Stimulated activated CD4-positive, alpha-beta T cell treated with anti-CD3 and anti-CD28 coated beads, Interleukin-2, amount 100 ng/mL, for 4 hours (primary cell): Measurements from ENCODE around the gene PALLD.

ENCODE experiments used
- DNase-seq: peaks from one replicate; pipeline ENCODE4 v3.0.0-alpha.2; 2020; ENCODE audit warnings: low read depth

PALLD gene

DNA sequence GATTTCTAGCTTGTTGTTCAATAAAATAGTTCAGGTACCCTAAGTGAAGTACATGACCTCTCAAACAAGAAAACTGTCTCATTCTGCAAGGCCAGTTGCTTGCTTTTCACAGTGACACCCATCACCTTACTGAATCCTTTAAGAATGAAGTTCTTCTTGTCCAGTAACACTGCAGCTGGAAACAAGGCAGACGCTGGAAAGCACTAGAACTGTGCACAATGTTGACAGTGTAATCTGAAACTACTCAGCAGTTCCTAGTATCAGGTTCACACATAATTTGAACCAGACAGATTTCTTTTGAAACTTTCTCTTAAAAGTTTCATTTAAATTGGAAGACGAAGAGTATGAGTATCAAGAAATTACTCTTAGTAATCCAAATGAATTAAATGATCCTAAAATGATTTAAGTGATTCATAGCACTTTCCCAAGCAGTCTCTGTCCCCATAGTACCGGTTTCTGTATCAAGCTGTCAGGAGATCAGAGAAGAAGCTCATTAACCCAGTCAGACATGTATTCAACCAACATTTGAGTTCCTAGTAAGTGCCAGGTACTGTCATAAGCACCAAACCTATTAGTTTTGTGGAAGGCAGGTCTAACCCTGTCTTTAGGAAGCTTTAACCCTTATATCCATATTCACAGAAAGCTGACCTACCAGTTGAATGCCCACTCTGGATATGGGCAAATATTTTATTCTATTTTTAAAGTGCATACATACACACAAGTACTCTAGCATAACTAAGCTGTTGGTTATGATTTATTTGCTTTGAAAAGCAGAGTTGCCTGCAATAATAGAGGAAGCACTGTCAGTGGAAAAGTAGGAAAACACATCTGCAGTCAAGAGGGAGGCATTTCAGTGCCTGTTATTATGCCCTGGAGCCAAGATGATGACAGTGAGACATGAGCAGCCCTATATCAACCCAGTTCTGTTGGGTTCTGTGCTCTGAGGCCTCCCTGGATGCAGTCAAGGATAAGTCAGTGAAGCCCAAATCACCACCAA, 63.6 kb downstream of the PALLD start:
- no peak for DNase-seq

DNA sequence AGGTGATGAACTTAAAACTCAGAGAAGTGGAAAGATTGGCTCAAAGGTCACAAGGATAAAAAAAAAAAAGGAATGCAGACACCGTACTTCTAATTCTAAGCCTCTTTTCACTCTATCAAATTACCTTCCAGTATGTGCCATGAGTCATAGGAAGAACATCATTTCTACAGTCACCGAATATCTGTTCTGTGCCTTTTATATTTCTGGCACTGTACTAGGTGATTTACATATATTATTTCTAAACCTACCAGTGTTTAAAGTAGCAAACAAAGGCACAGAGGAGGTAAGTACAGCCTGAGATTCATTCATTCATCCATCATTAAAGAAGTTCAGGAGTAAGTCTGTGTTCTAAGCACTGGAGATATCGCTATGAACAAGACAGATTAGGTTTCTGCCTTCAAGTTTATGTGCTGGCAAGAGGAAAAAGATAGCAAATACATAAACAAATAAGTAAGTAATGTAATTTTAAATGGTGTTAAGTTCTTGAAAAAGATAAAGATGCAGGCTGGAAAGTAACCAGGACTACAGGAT, 65.3 kb downstream of the PALLD start:
- no peak for DNase-seq

DNA sequence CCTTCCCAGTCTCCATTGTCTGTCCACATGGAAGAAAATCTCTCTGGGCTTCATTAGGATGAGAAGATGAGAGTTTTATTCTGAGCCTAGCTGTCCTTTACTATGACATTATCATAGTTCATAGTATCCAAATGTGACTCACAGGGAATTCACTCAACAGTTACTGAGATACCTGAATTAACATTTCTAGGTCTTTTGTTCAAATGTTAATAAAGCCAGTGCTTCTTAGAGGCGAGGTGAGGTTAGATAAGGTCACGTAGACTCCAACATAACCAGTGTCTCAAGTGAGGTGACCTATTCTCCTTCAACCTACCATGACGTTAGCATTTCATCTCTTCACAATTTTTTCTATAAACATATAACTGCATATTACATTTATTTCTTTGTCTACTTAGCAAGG, 67.2 kb downstream of the PALLD start:
- no peak for DNase-seq

DNA sequence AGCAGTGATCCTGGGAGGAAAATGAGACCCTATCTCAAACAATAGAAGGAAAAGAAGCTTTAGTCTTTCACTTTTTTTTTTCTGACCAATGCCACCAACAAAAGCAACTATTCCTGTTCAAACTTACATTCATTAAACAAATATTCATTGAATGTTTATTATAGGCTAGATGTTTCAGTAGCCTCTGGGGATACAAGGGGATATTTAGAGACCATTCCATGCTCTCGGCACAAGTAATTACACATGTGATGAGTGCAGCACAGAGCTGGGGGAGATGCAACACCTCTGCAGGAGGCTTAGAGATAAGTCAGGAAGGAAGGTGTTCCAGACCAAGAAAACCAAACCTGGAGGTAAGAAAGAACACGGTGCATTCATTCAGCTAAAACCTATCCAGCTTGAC, 68.3 kb downstream of the PALLD start:
- no peak for DNase-seq

DNA sequence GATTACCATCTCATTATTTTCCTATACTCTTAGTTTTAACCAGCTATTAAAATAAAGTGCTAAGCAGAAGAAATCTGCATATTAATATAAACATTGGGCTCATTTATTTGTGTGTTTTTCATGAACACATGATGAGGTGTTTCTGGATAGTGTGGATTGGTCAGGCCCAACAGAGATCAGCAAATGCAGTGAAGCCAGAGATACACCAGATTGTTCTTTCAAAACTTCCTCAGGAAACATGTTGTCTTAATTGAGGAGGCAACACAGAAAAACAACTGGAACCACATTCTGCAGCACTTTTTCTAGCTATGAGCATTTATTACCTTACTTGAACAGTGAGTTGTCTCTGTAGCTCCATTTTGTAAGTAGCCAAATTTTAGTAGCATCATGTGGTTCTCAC, 69.9 kb downstream of the PALLD start:
- no peak for DNase-seq

DNA sequence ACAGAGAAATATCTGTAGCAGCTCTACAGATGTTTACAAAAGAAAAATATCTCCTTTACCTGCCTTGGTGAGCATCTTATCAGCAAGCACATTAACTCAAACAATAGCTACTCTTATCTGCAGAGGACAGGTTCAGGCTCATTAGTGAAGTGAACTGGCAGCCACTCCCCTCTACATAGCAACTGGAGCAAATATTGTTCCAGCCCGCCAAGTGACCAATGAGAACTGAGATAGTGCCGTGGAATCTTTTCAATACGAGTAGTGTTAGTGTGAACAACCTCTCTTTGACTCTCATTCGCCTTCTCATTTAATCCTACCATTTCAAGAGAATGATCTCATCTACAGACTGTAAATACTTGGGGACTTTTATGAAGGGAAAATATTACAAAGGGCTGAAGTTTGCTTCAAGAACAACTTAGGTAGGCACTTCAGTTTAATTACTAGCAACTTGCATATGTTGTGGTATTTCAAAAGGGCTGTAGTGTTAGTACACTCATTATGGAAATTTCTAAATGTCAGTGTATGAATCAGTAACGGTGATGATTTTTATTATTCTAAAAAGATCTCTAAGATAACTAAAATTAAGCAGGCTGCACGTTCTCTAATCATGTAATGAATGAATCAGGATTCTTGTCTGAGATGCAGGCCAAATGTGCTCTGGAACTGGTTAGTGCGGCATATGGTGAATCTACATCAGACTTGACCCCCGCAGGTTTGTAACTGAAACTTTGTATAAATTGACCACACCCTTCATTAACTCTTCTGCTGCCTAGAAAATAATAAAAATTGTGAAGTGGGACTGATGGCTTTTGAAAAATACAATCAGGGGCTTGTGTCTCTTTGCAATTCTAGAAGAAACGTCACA, 72.4 kb downstream of the PALLD start:
- no peak for DNase-seq

DNA sequence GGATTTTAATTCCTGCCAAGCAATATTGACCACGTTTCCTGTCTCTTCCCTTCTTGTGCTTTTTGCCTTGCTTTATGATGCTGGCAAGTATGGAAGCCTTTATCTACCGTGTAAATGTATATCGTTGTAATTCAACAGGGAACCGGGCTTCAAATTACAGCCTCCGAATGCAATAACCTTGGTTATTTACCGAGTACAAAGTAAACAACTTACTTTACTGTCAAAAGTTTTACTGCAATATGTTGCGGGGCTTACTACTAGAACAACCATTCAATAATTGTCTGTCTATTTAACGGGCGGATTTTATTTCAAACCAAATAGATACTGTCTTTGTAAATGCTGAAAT, 73.1 kb downstream of the PALLD start:
- DNase-seq: no peak

DNA sequence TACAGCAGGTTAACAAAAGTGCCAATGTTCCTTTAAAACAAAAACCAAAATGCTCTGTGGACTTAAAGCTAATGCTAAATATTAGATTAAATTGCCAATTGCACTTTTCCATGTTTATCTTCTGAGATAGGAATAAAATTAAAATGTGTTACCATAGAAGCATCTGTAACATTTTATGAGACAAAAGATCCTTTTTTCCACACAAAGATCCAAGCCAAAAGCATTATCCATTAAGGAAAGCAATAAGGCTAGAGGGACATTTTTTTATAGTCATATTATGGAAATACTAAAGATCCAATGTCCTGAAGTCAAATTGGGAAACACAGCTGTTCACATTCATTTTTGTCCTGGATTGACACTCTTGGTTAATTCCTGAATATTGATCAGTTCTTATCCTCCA, 73.6 kb downstream of the PALLD start:
- no peak for DNase-seq

DNA sequence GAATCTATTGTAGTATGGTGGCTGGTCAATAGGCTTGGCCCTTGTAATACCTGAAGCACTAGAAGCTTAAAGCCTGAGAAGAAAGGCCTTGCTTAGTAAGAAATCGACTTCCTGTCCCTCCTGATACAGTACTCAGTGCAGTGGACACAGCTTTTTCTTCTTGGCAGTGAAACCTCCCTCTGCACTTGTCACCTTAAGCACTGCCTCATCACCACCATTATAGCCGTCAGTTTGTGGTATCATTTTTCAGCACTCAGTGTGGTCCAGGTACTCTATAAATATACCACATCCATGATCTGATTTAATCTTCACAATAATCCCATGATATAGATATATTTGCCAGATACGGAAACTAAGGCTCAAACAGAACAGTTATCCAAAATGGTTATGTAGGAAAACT, 75.2 kb downstream of the PALLD start:
- no peak for DNase-seq

DNA sequence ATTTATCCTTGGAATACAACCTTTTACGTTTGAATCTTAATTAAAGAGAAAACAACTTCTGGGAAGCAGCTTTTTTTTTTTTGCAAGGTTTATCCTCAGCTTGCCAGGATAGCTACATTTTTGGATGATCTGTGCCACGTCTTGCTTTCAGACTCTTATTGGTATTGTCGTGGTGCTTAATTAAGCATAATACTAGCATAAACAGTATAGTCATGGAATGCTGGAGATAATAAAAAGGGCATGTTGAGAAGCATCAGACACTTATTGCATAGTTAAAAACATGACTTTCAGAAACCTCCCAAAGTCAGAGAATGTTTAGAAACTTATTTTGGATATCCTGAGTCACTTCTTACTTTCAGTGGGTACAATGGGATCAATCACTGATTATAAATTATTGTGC, 77.0 kb downstream of the PALLD start:
- no peak for DNase-seq

DNA sequence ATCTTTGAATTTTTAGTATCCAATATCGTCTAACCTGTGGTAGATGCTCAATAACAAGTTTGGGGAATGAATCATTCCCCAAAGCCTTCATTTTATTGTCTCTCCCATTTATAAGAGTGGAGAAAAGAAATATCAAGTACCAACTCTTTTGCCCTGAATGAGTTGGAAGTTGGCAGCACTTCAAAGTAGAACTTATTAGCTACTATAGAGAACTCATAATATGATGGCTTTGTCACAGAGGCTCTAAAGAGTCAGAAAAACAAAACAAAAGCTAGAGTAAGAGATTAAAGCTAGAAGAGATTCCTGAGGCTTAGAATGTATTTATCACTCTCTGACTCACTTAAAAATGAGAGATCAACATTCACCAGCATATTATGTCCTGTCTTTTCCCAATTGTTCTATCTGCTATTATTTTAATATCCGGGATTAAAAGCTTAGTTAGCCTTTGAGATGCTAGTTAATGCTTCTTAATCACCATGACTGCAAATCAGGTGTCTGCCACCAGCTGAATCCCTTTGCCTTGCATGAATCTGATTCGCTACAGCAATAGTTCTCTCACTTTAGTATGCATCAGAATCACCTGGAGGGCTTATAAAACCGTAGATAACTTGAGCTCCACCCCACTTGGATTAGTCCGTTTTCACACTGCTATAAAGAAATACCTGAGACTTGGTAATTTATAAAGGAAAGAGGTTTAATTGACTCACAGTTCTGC, 77.9 kb downstream of the PALLD start:
- no peak for DNase-seq

DNA sequence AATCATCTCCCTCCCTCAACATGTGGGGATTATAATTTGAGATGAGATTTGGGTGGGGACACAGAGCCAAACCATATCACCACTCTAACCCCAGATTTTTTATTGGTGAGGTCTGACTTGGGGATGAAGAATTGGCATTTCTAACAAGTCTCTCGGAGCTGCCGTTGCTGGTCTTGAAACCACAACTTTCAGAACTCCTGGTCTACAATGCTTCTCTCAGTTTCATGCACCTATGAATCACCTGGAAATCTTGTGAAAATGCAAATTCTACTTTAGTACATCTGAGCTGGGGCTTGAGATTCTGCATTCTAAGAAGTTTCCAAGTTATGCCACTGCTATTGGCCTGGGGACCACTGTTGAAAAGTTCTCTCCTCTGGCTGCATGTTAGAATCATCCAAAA, 78.6 kb downstream of the PALLD start:
- DNase-seq: no peak

DNA sequence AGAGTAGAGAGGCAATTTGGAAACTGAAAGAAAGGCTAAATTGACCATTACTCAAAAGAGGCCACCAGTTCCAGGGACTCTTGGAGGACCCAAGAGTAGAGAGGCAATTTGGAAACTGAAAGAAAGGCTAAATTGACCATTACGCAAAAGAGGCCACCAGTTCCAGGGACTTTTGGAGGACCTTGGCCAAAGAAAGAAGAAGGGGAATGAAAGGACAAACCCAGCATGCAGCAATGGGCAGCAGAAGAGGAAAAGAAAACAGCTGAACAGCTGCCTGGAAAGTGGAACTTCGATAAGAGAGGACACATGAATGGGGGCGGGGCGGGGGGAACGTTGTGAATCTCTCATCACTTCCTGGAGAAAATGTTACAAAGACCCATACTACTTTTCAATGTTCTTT, 80.8 kb downstream of the PALLD start:
- DNase-seq: no peak

DNA sequence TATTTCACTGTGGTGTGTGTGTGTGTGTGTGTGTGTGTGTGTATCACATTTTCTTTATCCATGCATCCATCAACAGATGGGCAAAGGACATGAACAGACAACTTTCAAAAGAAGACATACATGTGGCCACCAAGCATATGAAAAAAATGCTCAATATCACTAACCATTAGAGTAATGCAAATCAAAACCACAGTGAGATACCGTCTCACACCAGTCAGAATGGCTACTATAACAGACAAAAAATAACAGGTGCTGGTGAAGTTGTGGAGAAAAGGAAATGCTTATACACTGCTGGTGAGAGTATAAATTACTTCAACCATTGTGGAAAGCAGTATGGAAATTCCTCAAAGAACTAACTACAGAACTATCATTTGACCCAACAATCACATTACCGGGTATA, 83.4 kb downstream of the PALLD start:
- DNase-seq: no peak

DNA sequence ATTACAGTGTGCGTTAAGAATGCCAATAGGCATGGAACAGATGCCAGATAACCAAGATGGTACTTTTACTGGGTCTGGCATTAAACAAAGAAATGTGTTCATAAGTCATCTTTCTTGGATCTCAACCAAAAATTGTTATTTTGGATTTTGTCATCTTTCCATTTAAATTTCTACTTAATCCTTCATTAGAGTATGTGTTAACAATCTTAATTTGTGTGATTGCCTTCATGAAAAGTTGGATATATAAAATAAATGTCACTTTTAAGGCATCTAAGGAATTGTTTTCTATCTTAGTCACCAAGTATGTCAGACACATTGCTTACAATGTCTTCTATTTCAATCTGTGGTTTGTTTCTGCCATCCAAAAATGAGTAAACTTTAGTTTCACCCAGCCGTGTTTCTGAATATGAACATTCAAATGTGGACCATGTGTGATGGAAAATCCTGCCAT, 87.5 kb downstream of the PALLD start:
- DNase-seq: no peak

DNA sequence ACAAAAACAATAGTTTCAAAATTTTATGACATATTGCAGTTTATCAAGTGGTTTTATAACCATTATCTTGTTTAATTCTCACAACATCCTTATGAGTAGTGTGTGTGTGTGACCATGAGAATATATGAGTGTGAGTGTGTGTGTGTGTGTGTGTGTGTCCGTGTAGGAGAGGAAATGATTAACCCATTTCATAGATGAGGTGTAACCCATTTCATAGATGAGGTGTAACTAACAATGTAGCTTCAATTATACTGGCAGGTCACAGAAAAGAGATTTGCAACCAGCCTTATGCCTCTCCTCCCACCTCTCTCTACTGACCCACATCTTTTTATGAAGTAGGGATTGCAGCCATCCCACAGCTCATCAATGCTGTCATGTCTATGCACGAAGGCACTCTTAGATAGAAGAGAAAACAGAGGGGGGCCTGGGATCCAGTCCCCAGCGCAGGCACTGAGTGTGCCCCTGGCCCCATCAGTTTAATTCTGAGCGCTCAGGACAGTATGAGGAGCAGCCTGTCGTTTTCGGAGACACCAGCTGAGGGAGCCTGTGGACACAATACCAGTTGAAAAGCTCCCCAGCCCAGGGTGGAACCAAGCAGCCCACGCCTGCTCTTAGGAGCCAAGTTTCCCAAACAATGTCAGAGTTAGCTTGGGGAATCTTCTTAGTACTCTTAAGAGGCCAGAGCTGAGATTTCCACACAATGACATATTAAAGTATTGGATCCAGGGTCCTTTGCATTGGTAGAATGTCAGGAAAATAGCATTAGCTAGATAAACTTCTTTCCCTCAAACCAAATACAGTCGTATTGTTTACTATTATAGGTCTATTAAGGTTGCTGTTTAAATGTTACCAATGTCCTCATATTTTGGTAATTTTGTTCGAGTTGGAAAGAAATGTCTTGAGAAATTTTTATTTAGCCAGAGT, 88.6 kb downstream of the PALLD start:
- DNase-seq: no peak

DNA sequence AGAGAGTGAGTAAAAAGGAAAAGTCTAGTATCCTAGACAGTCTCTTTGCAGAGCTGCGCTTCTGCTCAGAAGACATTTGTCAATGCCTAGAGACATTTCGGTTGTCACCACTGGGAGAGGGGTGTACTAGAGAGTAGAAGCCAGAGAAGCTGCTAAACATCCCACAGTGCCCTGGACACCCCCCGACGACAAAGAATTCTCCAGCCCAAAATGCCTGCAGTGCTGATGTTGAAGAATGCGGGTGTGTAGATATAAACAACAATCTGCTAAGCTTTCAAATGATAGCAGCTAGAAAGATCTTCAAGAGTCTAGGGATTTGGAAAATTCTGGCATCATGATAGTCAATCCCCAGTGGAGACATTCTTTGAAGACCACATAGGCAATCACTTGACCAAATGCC, 90.1 kb downstream of the PALLD start:
- no peak for DNase-seq

DNA sequence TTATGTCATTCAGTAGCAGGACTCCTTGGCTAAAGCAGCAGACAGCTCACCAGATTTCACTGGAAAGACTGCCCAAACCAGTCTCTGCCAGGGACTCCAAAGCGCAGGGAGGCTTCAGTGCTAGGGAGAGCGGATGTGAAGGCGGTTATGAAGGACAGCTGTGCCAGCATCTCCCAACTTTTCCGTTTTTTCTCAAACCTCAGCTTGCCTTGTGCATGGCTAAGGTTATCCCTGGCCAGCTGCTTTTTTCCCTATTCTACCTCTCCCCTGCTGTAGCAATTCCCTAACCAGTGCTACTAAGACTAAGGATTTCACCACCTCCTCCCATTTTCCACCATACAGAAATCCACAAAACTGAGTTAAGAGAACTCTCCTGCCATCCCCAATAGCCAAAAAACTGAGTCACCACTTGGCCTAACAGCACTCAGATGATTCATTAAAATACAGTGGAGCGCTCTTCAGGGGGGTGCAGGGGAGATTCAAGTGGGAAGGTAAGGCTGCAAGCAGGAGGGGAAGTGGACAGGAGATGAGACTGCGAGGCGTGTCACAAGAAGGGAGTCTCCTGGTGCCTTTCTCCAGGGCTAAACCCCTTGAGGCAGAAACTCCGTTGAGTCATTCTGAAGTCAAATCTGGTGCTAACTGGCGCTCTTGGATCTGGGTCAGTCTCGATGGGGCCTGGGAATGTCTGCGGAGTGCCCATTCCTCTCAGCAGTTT, 90.7 kb downstream of the PALLD start:
- no peak for DNase-seq

DNA sequence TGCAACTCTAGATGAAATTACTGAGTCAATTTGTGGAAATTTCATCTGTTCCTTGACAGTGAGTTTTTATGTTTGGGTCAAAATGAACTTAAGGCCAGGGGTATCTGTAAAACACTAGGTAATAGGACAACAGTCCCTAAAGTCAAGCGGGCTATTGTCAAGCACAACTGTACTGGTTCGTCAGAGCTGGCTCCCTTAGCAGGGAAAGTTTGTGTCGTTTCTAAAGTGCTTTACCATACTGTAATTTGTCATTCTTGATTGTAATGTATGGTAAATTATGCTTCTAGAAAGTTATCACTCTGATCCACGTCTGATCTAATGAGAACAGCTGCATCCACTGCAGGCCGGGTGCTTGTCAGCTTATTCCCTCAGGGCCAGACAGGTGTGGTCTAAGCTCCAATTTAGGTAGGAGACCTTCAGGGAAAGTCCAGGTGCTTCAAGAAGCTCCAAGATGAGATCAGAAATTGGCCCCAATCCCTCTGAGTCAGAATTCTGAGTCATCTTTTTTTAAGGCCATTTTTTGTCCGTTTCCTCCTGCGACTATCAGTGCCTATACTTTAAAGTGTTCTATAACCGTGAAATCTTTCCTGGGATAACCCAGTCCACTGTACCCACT, 92.2 kb downstream of the PALLD start:
- no peak for DNase-seq

DNA sequence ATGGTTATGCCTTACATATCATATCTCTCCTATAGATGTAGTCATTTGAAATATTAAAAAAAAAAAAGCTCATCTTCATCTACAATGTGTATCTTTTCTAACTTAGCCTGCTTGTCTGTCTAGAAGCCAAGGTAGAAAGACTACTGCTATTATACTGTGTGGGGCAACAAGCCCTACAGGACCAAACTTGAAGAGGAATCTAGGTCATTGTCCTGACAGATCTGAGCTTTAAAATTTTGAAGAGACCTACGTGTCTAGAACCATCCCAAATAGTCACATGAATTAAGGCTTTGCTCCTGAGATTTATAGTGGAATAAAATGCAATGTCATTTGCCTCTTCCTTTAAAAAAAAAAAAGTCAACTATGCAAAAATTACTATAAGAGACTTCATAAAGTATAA, 95.8 kb downstream of the PALLD start:
- DNase-seq: no peak
